Activated CD8-positive, alpha-beta memory T cell treated with anti-CD3 and anti-CD28 coated beads, Interleukin-2, amount 50 U/mL, for 24 hours (primary cell): ENCODE measurements around the gene MDH1.
A peak's percentile ranks its signal among the peaks of the same experiment; 100 is the strongest.
"Not testable (repeated sequence)": the region's sequence is repeated elsewhere in the genome, so short reads cannot be mapped to it uniquely, and the experiment has no call there.

Experiments used
- DNase-seq: peaks from one replicate; pipeline ENCODE4 v3.0.0-alpha.2; 2020; ENCODE audit errors: extremely low read depth

MDH1 gene

GRCh38 chr2:63588385-63589147 lies at the start of gene MDH1, which contains the start of gene WDPCP:
MDH1 (plus strand) TSS chr2:63588963; CDS start chr2:63589044, 81 bp downstream.
WDPCP (minus strand) TSS chr2:63588477; CDS start chr2:63588271, 206 bp downstream.
- peak; percentile 91 for DNase-seq

DNA sequence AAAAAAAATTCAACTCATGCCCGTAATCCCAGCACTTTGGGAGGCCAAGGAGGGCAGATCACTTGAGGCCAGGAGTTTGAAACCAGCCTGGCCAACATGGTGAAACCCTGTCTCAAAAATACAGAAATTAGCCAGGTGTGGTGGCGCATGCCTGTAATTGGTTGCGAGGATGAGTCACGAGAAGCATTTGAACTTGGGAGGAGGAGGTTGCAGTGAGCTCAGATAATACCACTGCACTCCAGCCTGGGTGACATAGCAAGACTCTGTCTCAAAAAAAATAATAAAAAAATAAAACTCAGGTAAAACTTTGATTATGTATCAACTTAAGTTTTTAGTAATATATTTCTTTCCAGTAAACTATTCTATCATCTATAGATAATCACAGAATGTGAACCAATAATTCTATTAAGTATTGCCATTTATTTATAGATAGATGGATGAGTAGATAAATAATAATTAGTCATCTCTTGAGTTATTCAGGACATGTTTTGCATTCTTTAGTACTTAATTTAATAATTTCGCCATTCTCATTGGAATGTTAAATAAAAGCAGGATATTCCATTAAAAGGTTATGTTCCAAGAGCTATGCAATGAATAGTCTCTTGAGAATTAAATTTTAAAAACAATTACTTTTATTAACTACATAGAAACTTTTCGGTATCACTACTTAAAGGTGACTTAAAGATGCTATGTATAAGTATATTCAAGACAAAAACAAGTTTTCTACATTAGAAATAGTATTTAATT lies 49.2 kb upstream of the MDH1 start:
- DNase-seq, result no peak

DNA sequence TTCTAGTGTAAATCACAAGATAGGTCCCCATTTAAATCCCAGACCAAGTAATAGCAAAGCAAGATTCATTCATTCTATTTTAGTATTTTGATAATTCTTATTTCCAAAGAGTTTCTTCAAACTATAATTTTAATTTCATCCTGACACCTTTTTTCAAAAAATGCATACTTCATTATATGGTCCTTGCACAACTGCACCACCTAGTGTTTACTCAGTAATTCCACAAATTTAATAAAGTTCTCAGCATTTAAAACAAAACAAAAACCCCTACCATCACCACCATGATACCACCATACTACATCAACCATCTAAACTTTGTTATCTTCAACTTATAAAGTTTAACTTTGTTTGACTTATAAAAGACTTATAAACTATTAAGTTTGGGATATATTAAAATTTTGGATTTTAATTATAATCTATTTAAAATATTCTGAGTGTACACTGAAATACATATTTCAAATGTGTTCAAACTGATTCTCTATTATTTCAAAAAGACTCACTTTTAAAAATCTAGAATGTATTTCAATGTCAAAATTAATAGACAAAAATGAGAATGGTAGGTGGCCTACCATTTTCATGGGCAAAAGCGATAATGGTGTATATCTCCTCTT lies 44.6 kb upstream of the MDH1 start:
- DNase-seq, result no peak

- no peak for DNase-seq
Observed at GRCh38 chr2:63545023-63545422, 43.7 kb upstream of the MDH1 start.

DNA sequence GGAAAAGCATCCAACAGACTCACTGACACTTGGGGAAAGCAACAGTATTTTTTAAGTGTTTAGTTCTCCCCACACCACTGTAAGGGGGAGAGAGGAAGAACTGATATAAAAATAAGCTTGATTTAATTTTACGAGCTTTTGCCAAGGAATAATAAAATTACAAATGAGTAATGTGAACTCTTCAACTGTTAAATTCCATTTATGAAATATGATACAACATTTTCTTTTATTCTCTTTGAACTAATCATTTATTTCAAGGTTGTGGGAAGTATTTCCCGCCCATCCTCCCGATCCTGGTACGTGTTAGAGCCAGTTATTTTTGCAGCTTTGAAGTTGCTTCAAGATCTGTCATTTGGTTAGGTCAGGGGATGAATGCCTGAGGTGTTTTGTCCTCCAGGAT lies 35.7 kb upstream of the MDH1 start:
- DNase-seq, result no peak

- no peak for DNase-seq
Observed at GRCh38 chr2:63555299-63555698, 33.5 kb upstream of the MDH1 start.

DNA sequence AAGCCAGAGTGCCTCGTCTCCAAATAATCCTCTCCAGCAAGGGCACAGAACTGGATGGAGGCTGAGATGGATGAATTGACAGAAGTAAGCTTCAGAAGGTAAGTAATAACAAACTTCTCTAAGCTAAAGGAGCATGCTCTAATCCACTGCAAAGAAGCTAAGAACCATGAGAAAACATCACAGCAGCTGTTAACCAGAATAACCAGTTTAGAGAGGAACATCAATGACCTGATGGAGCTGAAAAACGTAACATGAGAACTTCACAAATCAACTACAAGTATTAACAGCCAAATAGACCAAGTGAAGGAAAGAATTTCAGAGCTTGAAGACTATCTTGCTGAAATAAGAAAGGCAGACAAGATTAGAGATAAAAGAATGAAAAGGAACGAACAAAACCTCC lies 32.8 kb upstream of the MDH1 start:
- DNase-seq, result no peak

DNA sequence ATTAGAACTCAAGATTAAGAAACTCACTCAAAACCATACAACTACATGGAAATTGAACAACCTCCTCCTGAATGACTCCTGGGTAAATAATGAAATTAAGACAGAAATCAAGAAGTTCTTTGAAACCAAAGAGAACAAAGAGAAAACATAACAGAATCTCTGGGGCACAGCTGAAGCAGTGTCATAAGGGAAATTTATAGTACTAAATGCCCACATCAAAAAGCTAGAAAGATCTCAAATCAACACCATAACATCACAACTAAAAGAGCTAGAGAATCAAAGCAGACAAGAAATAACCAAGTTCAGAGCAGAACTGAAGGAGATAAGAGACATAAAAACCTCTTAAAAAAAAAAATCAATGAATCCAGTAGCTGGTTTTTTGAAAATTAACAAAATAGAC lies 30.9 kb upstream of the MDH1 start:
- not testable (repeated sequence) for DNase-seq

DNA sequence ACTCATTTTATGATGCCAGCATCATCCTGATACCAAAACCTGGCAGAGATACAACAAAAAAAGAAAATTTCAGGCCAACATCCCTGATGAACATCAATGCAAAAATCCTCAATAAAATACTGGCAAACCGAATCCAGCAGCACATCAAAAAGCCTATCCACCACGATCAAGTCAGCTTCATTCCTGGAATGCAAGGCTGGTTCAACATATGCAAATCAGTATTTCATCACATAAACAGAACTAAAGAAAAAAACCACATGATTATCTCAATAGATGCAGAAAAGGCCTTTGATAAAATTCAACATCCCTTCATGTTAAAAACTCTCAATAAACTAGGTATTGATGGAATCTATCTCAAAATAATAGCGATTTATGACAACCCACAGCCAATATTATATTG lies 29.8 kb upstream of the MDH1 start:
- DNase-seq, result not testable (repeated sequence)

- no peak for DNase-seq
Observed at GRCh38 chr2:63562751-63563150, 26.0 kb upstream of the MDH1 start.

- DNase-seq, result no peak
Observed at GRCh38 chr2:63569740-63570139, 19.0 kb upstream of the MDH1 start.

DNA sequence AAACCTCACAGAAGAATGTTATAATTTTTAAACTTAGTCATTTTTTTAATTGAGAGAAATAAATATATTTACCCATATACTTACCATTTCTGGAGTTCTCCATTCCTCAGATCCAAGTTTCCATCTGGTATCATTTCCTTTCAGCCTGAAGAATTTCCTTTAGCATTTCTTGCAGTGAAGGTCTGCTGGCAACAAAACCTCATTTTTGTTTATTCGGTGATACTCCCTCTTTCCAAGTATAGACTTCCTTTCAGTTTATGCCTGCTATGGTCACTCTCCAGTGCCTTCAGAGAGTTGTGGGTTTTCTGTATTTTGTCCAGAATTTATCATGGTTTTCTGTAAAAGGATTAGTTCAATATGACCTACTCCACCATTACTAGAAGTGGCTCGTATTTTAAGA lies 17.5 kb upstream of the MDH1 start:
- DNase-seq, result no peak

DNA sequence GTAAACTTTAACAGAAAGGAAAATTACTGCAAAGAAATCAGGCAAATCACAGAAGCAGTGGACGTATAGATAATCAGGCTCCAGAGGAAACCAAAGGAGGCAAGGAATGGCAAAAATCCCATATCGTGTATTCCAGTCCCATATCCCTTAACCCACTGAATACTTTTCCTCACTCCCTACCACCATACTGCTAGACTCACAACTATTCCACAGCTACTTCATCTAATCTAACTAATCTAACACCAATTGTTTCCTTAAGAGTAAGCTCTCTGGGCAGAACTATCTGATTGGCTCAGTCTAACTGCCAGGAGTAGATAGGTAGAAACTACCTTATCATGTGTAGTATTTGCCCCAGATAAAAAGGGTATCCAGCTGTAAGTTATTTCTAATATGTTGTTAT lies 16.8 kb upstream of the MDH1 start:
- DNase-seq, result no peak

DNA sequence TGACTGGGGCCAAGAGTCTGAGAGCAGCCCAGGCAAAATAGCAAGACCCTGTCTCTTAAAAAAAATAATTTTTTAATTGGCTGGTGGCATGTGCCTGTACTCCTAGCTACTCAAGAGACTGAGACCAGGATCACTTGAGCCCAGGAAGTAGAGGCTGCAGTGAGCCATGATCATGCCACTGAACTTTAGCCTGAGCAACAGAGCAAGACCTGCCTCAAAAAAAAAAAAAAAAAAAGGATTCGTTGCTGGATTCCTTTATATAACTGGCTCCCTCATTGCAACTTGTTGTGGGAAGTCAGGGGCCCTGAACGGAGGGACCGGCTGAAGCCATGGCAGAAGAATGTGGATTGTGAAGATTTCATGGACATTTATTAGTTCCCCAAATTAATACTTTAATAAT lies 15.7 kb upstream of the MDH1 start:
- DNase-seq, result not testable (repeated sequence)

- not testable (repeated sequence) for DNase-seq
Observed at GRCh38 chr2:63573726-63574345, 14.9 kb upstream of the MDH1 start.

- DNase-seq, result no peak
Observed at GRCh38 chr2:63576546-63576945, 12.2 kb upstream of the MDH1 start.

DNA sequence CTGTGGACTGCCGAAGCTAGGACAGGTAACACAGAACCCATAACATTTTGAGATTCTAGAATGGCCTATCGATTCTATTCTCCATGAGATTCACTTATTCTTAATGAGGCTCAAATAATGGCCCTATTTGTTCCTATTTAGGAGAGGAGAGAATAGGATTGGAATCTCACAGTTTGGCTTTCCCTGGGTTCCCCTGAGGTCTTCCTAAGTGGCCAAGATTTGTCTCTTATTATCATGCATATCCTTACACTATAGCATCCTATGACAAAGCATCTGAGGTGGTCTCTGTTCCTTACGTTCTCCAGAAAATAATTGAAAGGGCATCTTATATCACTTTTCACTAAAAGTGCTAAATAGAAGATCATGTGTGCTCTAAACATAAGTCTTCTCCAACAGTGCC lies 10.0 kb upstream of the MDH1 start:
- DNase-seq, result no peak

DNA sequence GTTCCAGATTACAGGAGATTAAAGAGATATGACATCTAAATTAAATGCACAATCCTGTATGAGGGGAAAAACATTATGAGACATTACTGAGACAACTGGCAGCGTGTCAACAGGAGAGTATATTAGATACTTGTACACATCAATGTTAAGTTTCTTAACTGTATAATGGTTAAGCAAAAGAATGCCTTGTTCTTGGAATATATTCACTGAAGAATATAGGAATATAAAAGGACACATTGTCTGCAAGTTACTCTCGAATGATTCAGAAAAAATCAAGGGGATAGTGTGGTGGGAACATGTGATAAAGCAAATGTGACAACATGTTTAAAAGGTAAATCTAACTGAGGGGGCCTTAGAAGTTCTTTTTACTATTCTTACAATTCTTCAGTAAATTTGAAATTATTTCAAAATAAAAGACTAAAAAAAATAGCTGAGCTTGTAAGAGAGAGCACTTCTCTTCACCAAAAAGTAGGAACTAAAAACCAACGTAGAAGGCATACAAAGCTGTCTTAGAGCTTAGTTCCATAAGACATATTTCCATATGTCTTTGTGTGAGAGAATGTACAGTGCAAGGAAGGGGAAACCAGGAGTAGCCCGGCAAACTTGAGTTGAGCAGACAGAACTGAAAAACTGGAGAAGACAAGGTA lies 8.0 kb upstream of the MDH1 start:
- DNase-seq, result no peak

- no peak for DNase-seq
Observed at GRCh38 chr2:63581298-63581961, 7.3 kb upstream of the MDH1 start.

- DNase-seq, result no peak
Observed at GRCh38 chr2:63582873-63583272, 5.9 kb upstream of the MDH1 start.

DNA sequence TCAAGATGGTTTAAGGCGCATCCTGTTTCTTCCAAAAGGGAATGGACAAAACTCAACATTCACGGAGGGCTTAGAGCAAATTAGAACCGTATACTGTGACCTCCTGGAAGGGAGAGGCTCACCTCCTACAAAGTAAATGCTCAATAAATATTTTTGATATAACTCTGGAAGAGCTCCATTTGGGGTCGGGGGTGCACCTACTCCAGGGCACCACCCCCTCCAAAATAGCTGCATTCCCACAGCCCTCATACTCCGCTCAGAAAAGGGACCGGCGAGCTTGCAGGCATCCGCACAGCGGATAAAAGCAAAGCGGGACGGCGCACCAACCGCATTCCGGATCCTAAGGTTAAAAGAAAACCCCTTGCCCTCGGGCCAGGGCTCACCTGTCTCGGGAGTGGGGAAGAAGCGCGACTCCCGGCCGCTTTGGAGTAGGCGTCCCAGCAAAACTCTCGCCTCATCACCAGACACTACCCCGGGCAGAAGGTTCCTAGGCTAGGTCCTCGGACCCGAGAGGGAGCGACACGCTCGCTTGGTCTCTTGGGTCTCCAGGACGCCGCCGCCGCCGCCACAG lies 864 bp upstream of the MDH1 start:
- no peak for DNase-seq
